ENCODE results near the gene GLIPR2. TPM values are rescaled to one million over a fixed set of nuclear protein-coding genes. Genes with fewer than 3 reads are reported as not detected.
"Not testable (repeated sequence)": the region's sequence is repeated elsewhere in the genome, so short reads cannot be mapped to it uniquely, and the experiment has no call there.

The GLIPR2 gene
- 100 to 1,000 TPM in 8 of 12 donors, 10 to 100 TPM in 3, not detected in 1; 85.2 to 231 (median 113) TPM for polyA plus RNA-seq (ENCODE audit: insufficient read length in 12 of 12)
- long read RNA-seq, donor 1, transcript GLIPR2-202 (5 exons, 1,890 nt) = major isoform, 21 of 33 reads
- long read RNA-seq, donor 1, partial matches to known transcripts = 12 of 33 reads
- long read RNA-seq, donor 1, other reads (novel, unspliced or antisense) = 0 of 33 reads
- long read RNA-seq, donor 2, transcript GLIPR2-202 (5 exons, 1,890 nt) = major isoform, 53 of 128 reads
- long read RNA-seq, donor 2, partial matches to known transcripts = 66 of 128 reads
- long read RNA-seq, donor 2, other reads (novel, unspliced or antisense) = 7 of 128 reads
- long read RNA-seq, donor 3, transcript GLIPR2-202 (5 exons, 1,890 nt) = major isoform, 12 of 61 reads
- long read RNA-seq, donor 3, partial matches to known transcripts = 48 of 61 reads
- long read RNA-seq, donor 3, other reads (novel, unspliced or antisense) = 0 of 61 reads
- long read RNA-seq, donor 4, transcript GLIPR2-202 (5 exons, 1,890 nt) = major isoform, 7 of 39 reads
- long read RNA-seq, donor 4, partial matches to known transcripts = 32 of 39 reads
- long read RNA-seq, donor 4, other reads (novel, unspliced or antisense) = 0 of 39 reads
- long read RNA-seq, donor 5 = 0 reads
- long read RNA-seq, donor 6, transcript GLIPR2-202 (5 exons, 1,890 nt) = major isoform, 26 of 30 reads
- long read RNA-seq, donor 6, partial matches to known transcripts = 0 of 30 reads
- long read RNA-seq, donor 6, other reads (novel, unspliced or antisense) = 0 of 30 reads
- long read RNA-seq, donor 7, transcript GLIPR2-202 (5 exons, 1,890 nt) = major isoform, 21 of 57 reads
- long read RNA-seq, donor 7, partial matches to known transcripts = 36 of 57 reads
- long read RNA-seq, donor 7, other reads (novel, unspliced or antisense) = 0 of 57 reads
- long read RNA-seq, donor 8, transcript GLIPR2-202 (5 exons, 1,890 nt) = major isoform, 39 of 98 reads
- long read RNA-seq, donor 8, partial matches to known transcripts = 57 of 98 reads
- long read RNA-seq, donor 8, other reads (novel, unspliced or antisense) = 0 of 98 reads
- long read RNA-seq, donor 9, transcript GLIPR2-202 (5 exons, 1,890 nt) = major isoform, 25 of 94 reads
- long read RNA-seq, donor 9, partial matches to known transcripts = 68 of 94 reads
- long read RNA-seq, donor 9, other reads (novel, unspliced or antisense) = 0 of 94 reads
- long read RNA-seq, donor 10, transcript GLIPR2-202 (5 exons, 1,890 nt) = major isoform, 35 of 39 reads
- long read RNA-seq, donor 10, partial matches to known transcripts = 0 of 39 reads
- long read RNA-seq, donor 10, other reads (novel, unspliced or antisense) = 0 of 39 reads
- long read RNA-seq, donor 11, transcript GLIPR2-202 (5 exons, 1,890 nt) = major isoform, 51 of 83 reads
- long read RNA-seq, donor 11, transcript GLIPR2-201 (4 exons, 812 nt) = minor isoform, 7 of 83 reads
- long read RNA-seq, donor 11, partial matches to known transcripts = 19 of 83 reads
- long read RNA-seq, donor 11, other reads (novel, unspliced or antisense) = 6 of 83 reads

GRCh38 chr9:36136272-36136893 lies at the start of gene GLIPR2:
GLIPR2 (plus strand) TSS chr9:36136733; CDS start chr9:36136779, 46 bp downstream.
- peak; percentile 71 for DNase-seq

- not testable (repeated sequence) for DNase-seq
Observed at GRCh38 chr9:36087054-36087453, 49.5 kb upstream of the GLIPR2 start.

- no peak for DNase-seq
Observed at GRCh38 chr9:36088020-36088419, 48.5 kb upstream of the GLIPR2 start.

GRCh38 chr9:36091026-36091953 lies 45.2 kb upstream of the GLIPR2 start:
- DNase-seq = peak; percentile 43

- DNase-seq = no peak
Observed at GRCh38 chr9:36092014-36092413, 44.5 kb upstream of the GLIPR2 start.

GRCh38 chr9:36092509-36093215 lies 43.9 kb upstream of the GLIPR2 start:
- DNase-seq = no peak

- DNase-seq = no peak
Observed at GRCh38 chr9:36093384-36093783, 43.1 kb upstream of the GLIPR2 start.

GRCh38 chr9:36099718-36100117 lies 36.8 kb upstream of the GLIPR2 start:
- no peak for DNase-seq

- no peak for DNase-seq
Observed at GRCh38 chr9:36100532-36100931, 36.0 kb upstream of the GLIPR2 start.

GRCh38 chr9:36101916-36102741 lies 34.4 kb upstream of the GLIPR2 start:
- no peak for DNase-seq

GRCh38 chr9:36102742-36103495 lies 33.6 kb upstream of the GLIPR2 start:
- peak; percentile 73 for DNase-seq

- DNase-seq = no peak
Observed at GRCh38 chr9:36109071-36109470, 27.5 kb upstream of the GLIPR2 start.

GRCh38 chr9:36110434-36110833 lies 26.1 kb upstream of the GLIPR2 start:
- DNase-seq = no peak

- DNase-seq = no peak
Observed at GRCh38 chr9:36112516-36112915, 24.0 kb upstream of the GLIPR2 start.

GRCh38 chr9:36113999-36114398 lies 22.5 kb upstream of the GLIPR2 start:
- no peak for DNase-seq

- no peak for DNase-seq
Observed at GRCh38 chr9:36116593-36116992, 19.9 kb upstream of the GLIPR2 start.

GRCh38 chr9:36118201-36118600 lies 18.3 kb upstream of the GLIPR2 start:
- DNase-seq = no peak
